Stimulated activated CD4-positive, alpha-beta T cell treated with anti-CD3 and anti-CD28 coated beads, TNF-alpha, amount 100 ng/mL, for 24 hours (primary cell): ENCODE data around the gene POU2F1.

Experiments used
- DNase-seq, 3 experiments: peaks; one replicate each; pipeline ENCODE4 v3.0.0-alpha.2; 2020; ENCODE audit warnings: low read depth in 3 of 3

Gene POU2F1

GRCh38 chr1:167467126-167467710 is 246.5 kb downstream of the POU2F1 start:
- DNase-seq, result no peak

GRCh38 chr1:167467752-167468151 is 247.1 kb downstream of the POU2F1 start:
- no peak for DNase-seq

GRCh38 chr1:167469280-167469965 is 248.7 kb downstream of the POU2F1 start:
- DNase-seq, result no peak

GRCh38 chr1:167471568-167471967 is 250.9 kb downstream of the POU2F1 start:
- DNase-seq, result no peak

GRCh38 chr1:167472752-167473521 is 252.3 kb downstream of the POU2F1 start:
- peak in 1 of 3 experiments; percentile 63 for DNase-seq

- no peak for DNase-seq
Measured at GRCh38 chr1:167473761-167474160, 253.1 kb downstream of the POU2F1 start.

GRCh38 chr1:167474191-167474641 is 253.5 kb downstream of the POU2F1 start:
- DNase-seq, result peak in 1 of 3 experiments; percentile 58

GRCh38 chr1:167476061-167476460 is 255.4 kb downstream of the POU2F1 start:
- no peak for DNase-seq
